HG03135 (cell line): Measurements from ENCODE around the gene EBI3.
"Not testable (repeated sequence)": the region's sequence is repeated elsewhere in the genome, so short reads cannot be mapped to it uniquely, and the experiment has no call there.

ENCODE experiments used
- ATAC-seq: cut with Tn5 transposase; IDR thresholded peaks from one replicate; pipeline ENCODE4 v1.9.1; 2021; ENCODE audit warnings: mild to moderate bottlenecking, moderate library complexity; ENCODE audit not compliant: unreplicated experiment

EBI3 gene

GRCh38 chr19:4199699-4200293 lies 29.5 kb upstream of the EBI3 start:
- ATAC-seq: no peak

- no peak for ATAC-seq
Measured at GRCh38 chr19:4200940-4201542, 28.3 kb upstream of the EBI3 start.

GRCh38 chr19:4201798-4202197 lies 27.5 kb upstream of the EBI3 start:
- no peak for ATAC-seq

GRCh38 chr19:4206818-4207484 lies 22.4 kb upstream of the EBI3 start:
- no peak for ATAC-seq

- no peak for ATAC-seq
Measured at GRCh38 chr19:4208385-4209094, 20.8 kb upstream of the EBI3 start.

- no peak for ATAC-seq
Measured at GRCh38 chr19:4210166-4210731, 19.1 kb upstream of the EBI3 start.

- ATAC-seq: no peak
Measured at GRCh38 chr19:4213116-4213515, 16.2 kb upstream of the EBI3 start.

- ATAC-seq: no peak
Measured at GRCh38 chr19:4215807-4216206, 13.5 kb upstream of the EBI3 start.

GRCh38 chr19:4216846-4217245 lies 12.5 kb upstream of the EBI3 start:
- no peak for ATAC-seq

- no peak for ATAC-seq
Measured at GRCh38 chr19:4217429-4218264, 11.7 kb upstream of the EBI3 start.

- not testable (repeated sequence) for ATAC-seq
Measured at GRCh38 chr19:4218523-4218922, 10.8 kb upstream of the EBI3 start.

- ATAC-seq: no peak
Measured at GRCh38 chr19:4220188-4220587, 9.1 kb upstream of the EBI3 start.

- ATAC-seq: no peak
Measured at GRCh38 chr19:4224470-4224869, 4.9 kb upstream of the EBI3 start.

- ATAC-seq: no peak
Measured at GRCh38 chr19:4225885-4226284, 3.4 kb upstream of the EBI3 start.

GRCh38 chr19:4227771-4228170 lies 1.6 kb upstream of the EBI3 start:
- no peak for ATAC-seq

GRCh38 chr19:4228765-4229178 lies 551 bp upstream of the EBI3 start:
- no peak for ATAC-seq

GRCh38 chr19:4230237-4230636 lies 914 bp downstream of the EBI3 start:
- not testable (repeated sequence) for ATAC-seq

GRCh38 chr19:4231521-4231920 lies 2.2 kb downstream of the EBI3 start:
- ATAC-seq: not testable (repeated sequence)

- ATAC-seq: not testable (repeated sequence)
Measured at GRCh38 chr19:4232139-4232538, 2.8 kb downstream of the EBI3 start.

- ATAC-seq: no peak
Measured at GRCh38 chr19:4232614-4233281, 3.4 kb downstream of the EBI3 start.
